ENCODE measurements around the gene RAD23B.

Gene RAD23B

DNA sequence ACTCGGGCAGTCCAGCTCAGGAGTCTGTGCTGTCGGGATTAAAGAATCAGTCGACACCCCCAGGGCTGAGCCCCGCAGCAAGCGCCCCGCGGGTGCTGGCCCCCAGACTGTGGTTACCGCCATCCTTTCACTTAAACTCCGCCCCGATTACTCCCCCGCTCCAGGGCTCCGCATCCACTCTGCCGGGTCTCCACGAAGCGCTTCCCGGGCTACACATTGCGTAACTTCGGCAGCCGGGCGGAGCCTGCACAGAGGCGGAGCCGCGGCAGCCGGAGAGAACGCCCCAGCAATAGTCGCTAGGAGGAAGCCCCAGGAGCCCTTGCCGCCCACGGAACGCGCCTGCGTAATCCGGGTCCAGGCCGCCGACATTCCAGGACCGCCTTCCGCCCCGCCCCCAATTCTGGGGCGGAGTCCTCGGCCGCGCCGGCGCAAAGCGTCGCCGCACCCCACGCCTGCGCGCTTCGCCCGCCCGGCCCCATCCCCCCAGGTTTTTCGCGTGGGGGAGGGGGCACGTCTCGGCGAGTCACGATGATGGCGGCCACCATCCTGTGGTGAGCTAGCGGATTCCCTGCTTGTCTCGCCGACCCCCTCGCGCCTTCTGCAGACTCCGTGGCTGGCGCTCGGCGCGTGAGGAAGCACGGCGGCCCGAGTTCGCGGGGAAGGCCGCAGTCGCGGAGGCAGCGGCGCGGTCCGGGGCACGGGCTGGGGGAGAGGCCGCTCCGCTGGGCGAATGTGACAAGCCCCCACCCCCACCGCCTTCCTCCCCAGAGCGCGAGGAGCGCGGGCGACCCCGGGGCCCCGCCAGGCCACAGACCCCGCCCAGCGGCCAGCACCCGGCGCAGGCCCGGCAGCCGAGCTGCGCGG lies at the start of gene RAD23B:
TSS of gene RAD23B (plus strand) at position 521 of the 864 bp plus-strand sequence. CDS start 351 bp downstream, outside the sequence.
- H3K27me3 ChIP-seq (ENCODE audit: control insufficient read depth, insufficient read depth, low read length) = no peaks in the 10 kb centered on the region
- peak within 1 kb of the TSS; percentile 86 for H3K4me3 ChIP-seq (ENCODE audit: low read depth, low read length)
- no peaks in the 10 kb centered on the region for H3K36me3 ChIP-seq (ENCODE audit: control insufficient read depth, insufficient read depth, low read length)
- H3K4me1 ChIP-seq (ENCODE audit: control insufficient read depth, insufficient read depth, low read length) = peaks cover 3% of the 10 kb centered on the region
- no peaks in the 10 kb centered on the region for H3K9me3 ChIP-seq (ENCODE audit: control insufficient read depth, insufficient read depth, low read length)
- peak within 1 kb of the TSS; percentile 93 for H3K9ac ChIP-seq (ENCODE audit: low read depth, low read length)

DNA sequence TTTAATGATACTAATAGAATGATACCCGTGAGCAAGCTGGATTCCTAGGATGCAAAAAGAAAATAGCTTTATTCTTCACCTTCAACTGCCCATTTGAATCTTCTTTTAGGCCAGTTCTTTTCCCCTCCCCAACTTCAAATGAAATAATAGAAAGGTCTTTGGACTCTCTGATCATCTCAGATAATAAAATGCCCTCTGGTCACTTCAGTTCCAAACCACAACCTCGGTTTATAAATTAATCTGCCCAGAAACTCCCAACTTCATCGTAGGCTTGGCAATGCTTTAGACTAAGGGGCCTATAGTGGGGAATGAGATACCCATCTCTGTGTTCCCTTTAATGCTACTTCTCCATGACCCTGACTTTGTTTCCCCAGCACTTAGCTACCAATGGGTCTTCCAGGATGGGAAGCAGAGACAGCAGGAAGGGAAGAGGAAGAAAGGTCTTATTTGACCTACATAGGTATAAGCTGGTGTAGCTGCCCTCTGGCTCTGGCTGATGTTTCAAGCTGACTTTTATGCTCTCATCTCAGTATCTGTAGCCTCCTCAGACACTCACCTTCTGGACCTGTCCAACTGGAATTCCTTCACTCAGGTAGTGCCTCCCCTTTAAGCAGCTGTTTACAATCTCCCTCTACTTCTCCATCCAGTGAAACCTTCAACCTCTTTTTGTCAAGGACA lies 47.2 kb upstream of the RAD23B start:
- H3K9ac ChIP-seq (ENCODE audit: low read depth, low read length) = no peak overlapping the region
- no peak overlapping the region for H3K4me3 ChIP-seq (ENCODE audit: low read depth, low read length)
- H3K27me3 ChIP-seq (ENCODE audit: control insufficient read depth, insufficient read depth, low read length) = no peaks in the 10 kb centered on the region
- peaks cover 4% of the 10 kb centered on the region for H3K4me1 ChIP-seq (ENCODE audit: control insufficient read depth, insufficient read depth, low read length)
- H3K9me3 ChIP-seq (ENCODE audit: control insufficient read depth, insufficient read depth, low read length) = no peaks in the 10 kb centered on the region
- no peaks in the 10 kb centered on the region for H3K36me3 ChIP-seq (ENCODE audit: control insufficient read depth, insufficient read depth, low read length)

DNA sequence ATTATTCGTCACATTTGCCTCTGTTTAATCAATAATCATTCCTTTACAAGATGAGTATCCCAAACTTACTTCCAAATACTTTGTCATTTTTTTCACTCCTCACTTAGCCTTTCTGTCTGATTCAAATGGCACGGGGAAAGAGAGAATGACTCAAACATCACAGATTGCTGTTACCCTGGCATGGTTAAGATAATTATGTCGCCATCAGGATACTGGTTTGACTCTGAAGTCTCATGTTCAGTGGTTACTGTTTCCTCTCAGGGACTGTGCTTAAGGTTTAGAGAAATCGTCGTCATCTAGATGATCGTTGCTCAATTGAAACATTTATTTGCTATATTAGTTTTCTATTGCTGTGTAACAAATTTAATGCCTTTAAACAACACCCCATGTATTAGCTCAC lies 45.2 kb upstream of the RAD23B start:
- H3K4me1 ChIP-seq (ENCODE audit: control insufficient read depth, insufficient read depth, low read length) = peaks cover 4% of the 10 kb centered on the region
- no peak overlapping the region for H3K4me3 ChIP-seq (ENCODE audit: low read depth, low read length)

DNA sequence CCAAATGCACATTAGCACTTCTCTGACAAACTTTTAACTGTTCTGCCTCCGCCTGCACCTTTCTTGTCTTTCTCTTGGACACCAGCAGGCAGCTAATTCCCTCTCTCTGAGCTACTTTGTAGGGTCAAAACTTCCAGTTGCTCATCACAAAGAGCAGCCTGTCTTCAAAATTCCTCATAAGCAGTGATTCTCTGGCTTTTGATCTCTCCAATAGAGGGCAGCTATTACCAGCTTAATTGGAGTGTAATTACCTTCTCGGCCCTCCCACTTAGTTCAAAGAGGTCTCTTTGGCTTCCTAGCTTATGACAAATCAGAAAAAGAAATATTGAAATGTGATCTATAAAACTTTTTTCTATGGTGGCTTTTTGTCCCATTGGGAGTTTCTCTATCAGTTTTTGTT lies 43.6 kb upstream of the RAD23B start:
- Histone ChIP-seq H3K9me3 (ENCODE audit: control insufficient read depth, insufficient read depth, low read length) (no peaks in the 10 kb centered on the region), H3K4me3 (ENCODE audit: low read depth, low read length) (no peak overlapping the region), H3K9ac (ENCODE audit: low read depth, low read length) (no peak overlapping the region), H3K4me1 (ENCODE audit: control insufficient read depth, insufficient read depth, low read length) (peaks cover 4% of the 10 kb centered on the region), H3K27me3 (ENCODE audit: control insufficient read depth, insufficient read depth, low read length) (no peaks in the 10 kb centered on the region), H3K36me3 (ENCODE audit: control insufficient read depth, insufficient read depth, low read length) (no peaks in the 10 kb centered on the region)

More for the DNA sequence above, 45.2 kb upstream of the RAD23B start:
- H3K9me3 ChIP-seq (ENCODE audit: control insufficient read depth, insufficient read depth, low read length) = no peaks in the 10 kb centered on the region
- H3K9ac ChIP-seq (ENCODE audit: low read depth, low read length) = no peak overlapping the region
- H3K36me3 ChIP-seq (ENCODE audit: control insufficient read depth, insufficient read depth, low read length) = no peaks in the 10 kb centered on the region
- no peaks in the 10 kb centered on the region for H3K27me3 ChIP-seq (ENCODE audit: control insufficient read depth, insufficient read depth, low read length)

DNA sequence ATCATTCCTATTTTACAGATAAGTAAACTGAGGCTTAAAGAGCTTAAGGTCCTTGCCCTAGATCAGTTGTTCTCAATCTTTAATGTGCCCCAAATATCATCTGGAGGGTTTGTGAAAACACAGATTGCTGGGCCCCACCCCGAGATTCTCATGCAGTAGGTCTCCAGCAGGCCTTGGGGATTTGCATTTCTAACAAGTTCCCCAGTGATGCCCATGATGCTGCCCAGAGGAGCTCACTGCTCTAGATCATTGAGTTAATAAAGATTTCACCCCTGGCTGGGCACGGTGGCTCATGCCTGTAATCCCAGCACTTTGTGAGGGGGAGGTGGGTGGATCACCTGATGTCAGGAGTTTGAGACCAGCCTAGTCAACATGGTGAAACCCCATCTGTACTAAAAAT lies 42.8 kb upstream of the RAD23B start:
- H3K9me3 ChIP-seq (ENCODE audit: control insufficient read depth, insufficient read depth, low read length) = no peaks in the 10 kb centered on the region
- H3K36me3 ChIP-seq (ENCODE audit: control insufficient read depth, insufficient read depth, low read length) = no peaks in the 10 kb centered on the region
- H3K4me1 ChIP-seq (ENCODE audit: control insufficient read depth, insufficient read depth, low read length) = peaks cover 4% of the 10 kb centered on the region
- H3K27me3 ChIP-seq (ENCODE audit: control insufficient read depth, insufficient read depth, low read length) = no peaks in the 10 kb centered on the region
- no peak overlapping the region for H3K4me3 ChIP-seq (ENCODE audit: low read depth, low read length)
- no peak overlapping the region for H3K9ac ChIP-seq (ENCODE audit: low read depth, low read length)

DNA sequence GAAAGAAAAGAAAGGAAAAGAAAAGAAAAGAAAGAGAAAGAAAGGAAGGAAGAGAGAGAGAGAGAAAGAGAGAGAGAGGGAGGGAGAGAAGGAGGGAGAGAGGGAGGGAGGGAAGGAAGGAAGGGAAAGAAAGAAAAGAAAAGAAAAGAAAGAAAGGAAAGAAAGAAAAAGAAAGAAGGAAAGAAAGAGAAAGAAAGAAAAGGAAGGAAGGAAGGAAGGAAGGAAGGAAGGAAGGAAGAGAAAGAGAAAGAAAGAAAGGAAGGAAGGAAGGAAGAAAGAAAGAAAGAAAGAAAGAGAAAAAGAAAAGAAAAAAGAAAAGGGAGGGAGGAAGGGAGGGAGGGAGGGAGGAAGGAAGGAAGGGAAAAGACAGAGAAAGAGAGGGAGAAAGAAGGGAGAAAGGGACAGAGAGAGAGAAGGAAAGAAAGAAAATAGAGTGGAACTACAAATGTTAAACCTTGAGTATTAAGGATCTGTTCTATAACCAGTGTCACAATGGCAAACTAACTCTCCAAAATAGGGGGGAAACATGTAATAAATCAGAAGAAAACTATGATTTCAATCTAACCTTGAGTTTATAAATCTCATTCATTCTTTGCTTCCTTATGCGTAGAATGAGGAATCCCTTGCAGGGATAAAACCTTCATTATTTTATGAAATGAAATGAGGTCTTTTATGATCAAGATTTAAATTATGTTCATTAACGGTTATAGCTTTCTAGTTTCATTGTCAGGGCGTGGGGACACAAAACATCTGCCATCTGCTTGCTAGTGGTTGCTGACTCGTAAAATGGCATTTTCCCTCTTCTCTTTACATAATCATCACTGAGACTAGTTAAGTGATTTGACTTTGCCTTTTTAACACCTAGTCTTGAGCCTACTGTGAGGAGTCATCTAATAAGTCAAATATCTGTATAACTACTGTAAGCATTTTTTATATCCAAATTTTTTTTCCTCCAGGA lies 40.7 kb upstream of the RAD23B start:
- no peak overlapping the region for H3K9ac ChIP-seq (ENCODE audit: low read depth, low read length)
- no peak overlapping the region for H3K4me3 ChIP-seq (ENCODE audit: low read depth, low read length)
- no peaks in the 10 kb centered on the region for H3K36me3 ChIP-seq (ENCODE audit: control insufficient read depth, insufficient read depth, low read length)
- H3K9me3 ChIP-seq (ENCODE audit: control insufficient read depth, insufficient read depth, low read length) = no peaks in the 10 kb centered on the region
- peaks cover 4% of the 10 kb centered on the region for H3K4me1 ChIP-seq (ENCODE audit: control insufficient read depth, insufficient read depth, low read length)
- H3K27me3 ChIP-seq (ENCODE audit: control insufficient read depth, insufficient read depth, low read length) = no peaks in the 10 kb centered on the region

DNA sequence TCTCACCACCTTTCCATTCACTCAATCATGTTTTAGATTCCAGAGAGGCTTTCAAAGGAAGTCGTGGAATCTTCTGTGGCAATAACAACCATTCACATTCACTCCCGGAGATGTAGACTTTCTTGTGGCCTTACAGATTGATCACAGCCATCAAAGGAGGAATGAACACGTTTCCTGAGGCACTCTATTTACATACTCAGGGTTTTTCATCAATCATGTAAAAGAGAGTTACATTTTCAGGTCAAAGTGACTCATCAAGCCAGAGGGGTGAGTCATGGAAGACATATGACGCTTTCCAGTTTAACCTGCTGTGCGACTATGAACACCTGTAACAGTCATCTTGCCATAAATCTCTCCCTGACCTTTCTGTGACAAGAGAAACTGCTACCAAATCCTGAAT lies 39.3 kb upstream of the RAD23B start:
- H3K36me3 ChIP-seq (ENCODE audit: control insufficient read depth, insufficient read depth, low read length) = no peaks in the 10 kb centered on the region
- H3K4me1 ChIP-seq (ENCODE audit: control insufficient read depth, insufficient read depth, low read length) = peaks cover 4% of the 10 kb centered on the region
- H3K27me3 ChIP-seq (ENCODE audit: control insufficient read depth, insufficient read depth, low read length) = no peaks in the 10 kb centered on the region
- no peak overlapping the region for H3K9ac ChIP-seq (ENCODE audit: low read depth, low read length)
- no peak overlapping the region for H3K4me3 ChIP-seq (ENCODE audit: low read depth, low read length)
- no peaks in the 10 kb centered on the region for H3K9me3 ChIP-seq (ENCODE audit: control insufficient read depth, insufficient read depth, low read length)

DNA sequence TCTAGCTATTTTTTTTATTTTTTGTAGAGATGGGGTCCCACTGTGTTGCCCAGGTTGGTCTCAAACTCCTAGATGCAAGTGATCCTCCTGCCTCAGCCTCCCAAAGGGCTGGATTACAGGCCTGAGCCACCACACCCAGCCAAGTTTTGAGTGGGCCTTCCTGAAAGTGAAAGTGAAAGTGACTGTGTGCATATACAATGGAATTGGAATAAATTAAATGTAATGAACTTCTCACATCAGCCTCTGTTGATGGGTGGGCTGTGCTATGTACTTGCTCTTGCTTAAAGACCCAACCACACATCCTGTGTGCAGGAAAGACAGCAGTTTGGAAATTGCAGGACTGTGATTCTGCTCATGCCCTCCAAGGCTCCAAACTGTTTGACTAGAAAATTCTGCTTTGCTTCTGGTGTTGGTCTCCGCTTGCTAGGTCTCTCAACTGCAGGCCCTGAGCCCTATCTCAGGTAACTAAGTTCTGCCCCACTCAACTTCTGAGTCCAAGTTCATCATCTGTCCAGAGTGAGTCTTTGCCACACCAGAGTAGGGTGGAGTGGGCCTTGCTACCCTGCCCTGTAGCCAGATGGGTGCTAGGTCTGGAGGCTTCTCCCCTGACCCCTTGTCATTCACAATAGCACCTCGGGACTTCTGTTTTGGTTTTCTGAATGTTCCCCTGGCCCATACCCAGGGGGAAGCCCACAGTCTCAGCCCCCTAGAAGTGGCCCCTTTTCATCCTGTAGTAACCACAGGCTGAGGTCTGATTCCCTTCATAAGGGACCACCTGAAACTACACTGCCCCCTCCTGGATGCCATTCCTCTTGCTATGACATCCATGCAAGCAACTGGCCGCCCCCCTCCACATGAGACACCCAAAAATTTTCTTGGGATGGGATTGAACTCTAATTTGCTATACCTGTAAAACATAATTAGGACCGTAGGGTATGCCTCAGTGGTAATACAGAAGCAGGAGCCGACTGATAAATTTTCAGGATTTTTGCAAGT lies 36.5 kb upstream of the RAD23B start:
- Histone ChIP-seq H3K4me1 (ENCODE audit: control insufficient read depth, insufficient read depth, low read length) (peaks cover 3% of the 10 kb centered on the region), H3K27me3 (ENCODE audit: control insufficient read depth, insufficient read depth, low read length) (no peaks in the 10 kb centered on the region), H3K9me3 (ENCODE audit: control insufficient read depth, insufficient read depth, low read length) (no peaks in the 10 kb centered on the region), H3K9ac (ENCODE audit: low read depth, low read length) (no peak overlapping the region), H3K4me3 (ENCODE audit: low read depth, low read length) (no peak overlapping the region), H3K36me3 (ENCODE audit: control insufficient read depth, insufficient read depth, low read length) (no peaks in the 10 kb centered on the region)

DNA sequence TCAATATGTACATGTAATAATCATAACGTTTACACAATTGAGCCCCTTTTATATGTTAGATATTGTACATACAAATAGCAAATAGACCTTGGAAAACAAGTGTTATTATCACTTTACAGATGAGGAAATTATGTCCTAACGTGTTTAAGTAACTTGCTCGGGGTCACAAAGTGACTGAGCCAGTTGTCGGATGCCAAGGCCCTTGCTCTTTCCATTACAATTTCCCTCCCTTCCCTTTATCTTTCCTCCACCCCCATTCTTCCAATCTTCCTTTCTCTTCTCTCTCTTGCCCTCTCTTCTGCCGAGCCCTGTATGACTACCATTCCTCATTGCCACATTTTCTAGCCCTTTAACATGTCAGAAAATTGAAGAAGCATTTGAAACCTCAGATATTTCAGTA lies 34.4 kb upstream of the RAD23B start:
- H3K27me3 ChIP-seq (ENCODE audit: control insufficient read depth, insufficient read depth, low read length) = no peaks in the 10 kb centered on the region
- no peak overlapping the region for H3K4me3 ChIP-seq (ENCODE audit: low read depth, low read length)
- H3K36me3 ChIP-seq (ENCODE audit: control insufficient read depth, insufficient read depth, low read length) = no peaks in the 10 kb centered on the region
- no peak overlapping the region for H3K9ac ChIP-seq (ENCODE audit: low read depth, low read length)
- peaks cover 3% of the 10 kb centered on the region for H3K4me1 ChIP-seq (ENCODE audit: control insufficient read depth, insufficient read depth, low read length)
- no peaks in the 10 kb centered on the region for H3K9me3 ChIP-seq (ENCODE audit: control insufficient read depth, insufficient read depth, low read length)

DNA sequence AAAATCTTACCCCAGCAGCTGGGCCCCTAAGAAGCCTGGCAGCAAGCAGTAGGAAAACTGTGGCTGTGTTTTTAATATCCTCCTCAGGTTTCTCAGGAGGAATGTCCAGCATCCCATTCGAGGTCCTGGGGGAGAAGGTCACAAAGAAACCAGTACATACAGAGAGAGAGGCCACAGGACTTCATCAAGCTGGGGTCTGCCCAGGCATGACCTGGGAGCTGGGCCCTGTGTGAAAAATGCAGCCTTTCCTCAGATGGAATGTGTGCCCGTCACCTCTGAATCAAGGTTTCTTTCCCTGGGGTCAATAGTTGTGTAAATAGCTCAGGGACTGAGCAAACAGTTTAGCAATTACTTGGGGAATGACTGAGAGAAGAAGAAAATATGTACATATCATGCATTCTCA lies 33.9 kb upstream of the RAD23B start:
- H3K36me3 ChIP-seq (ENCODE audit: control insufficient read depth, insufficient read depth, low read length) = no peaks in the 10 kb centered on the region
- peaks cover 3% of the 10 kb centered on the region for H3K4me1 ChIP-seq (ENCODE audit: control insufficient read depth, insufficient read depth, low read length)
- H3K9ac ChIP-seq (ENCODE audit: low read depth, low read length) = no peak overlapping the region
- H3K4me3 ChIP-seq (ENCODE audit: low read depth, low read length) = no peak overlapping the region
- no peaks in the 10 kb centered on the region for H3K9me3 ChIP-seq (ENCODE audit: control insufficient read depth, insufficient read depth, low read length)
- H3K27me3 ChIP-seq (ENCODE audit: control insufficient read depth, insufficient read depth, low read length) = no peaks in the 10 kb centered on the region
